IPS DF 4.7 (cell line): ENCODE results near the gene NOC3L.
"Not testable (repeated sequence)": the region's sequence is repeated elsewhere in the genome, so short reads cannot be mapped to it uniquely, and the experiment has no call there.

ENCODE experiments used
- DNase-seq: peaks from one replicate; pipeline ENCODE4 v3.0.0-alpha.2; 2013; ENCODE audit warnings: low spot score; ENCODE audit errors: extremely low read depth

The NOC3L gene

GRCh38 chr10:94364482-94364881 lies 1.7 kb upstream of the NOC3L start:
- no peak for DNase-seq

GRCh38 chr10:94363251-94363565 lies 469 bp upstream of the NOC3L start:
- no peak for DNase-seq

GRCh38 chr10:94361171-94361794 lies 1.5 kb downstream of the NOC3L start:
- DNase-seq, result no peak

GRCh38 chr10:94358480-94358879 lies 4.3 kb downstream of the NOC3L start:
- no peak for DNase-seq

GRCh38 chr10:94357193-94357592 lies 5.5 kb downstream of the NOC3L start:
- no peak for DNase-seq

GRCh38 chr10:94355841-94356240 lies 6.9 kb downstream of the NOC3L start:
- no peak for DNase-seq

- DNase-seq, result no peak
These were observed 9.4 kb downstream of the NOC3L start for GRCh38 chr10:94353336-94353735.

GRCh38 chr10:94351089-94351488 lies 11.7 kb downstream of the NOC3L start:
- DNase-seq, result no peak

- DNase-seq, result not testable (repeated sequence)
These were observed 12.2 kb downstream of the NOC3L start for GRCh38 chr10:94350500-94350899.

GRCh38 chr10:94349327-94349726 lies 13.4 kb downstream of the NOC3L start:
- DNase-seq, result no peak

GRCh38 chr10:94344522-94345122 lies 18.1 kb downstream of the NOC3L start:
- DNase-seq, result no peak

- DNase-seq, result no peak
These were observed 19.6 kb downstream of the NOC3L start for GRCh38 chr10:94343151-94343550.

- DNase-seq, result no peak
These were observed 27.9 kb downstream of the NOC3L start for GRCh38 chr10:94334857-94335256.

GRCh38 chr10:94333051-94333450 lies 29.7 kb downstream of the NOC3L start:
- DNase-seq, result no peak

- DNase-seq, result no peak
These were observed 34.1 kb downstream of the NOC3L start for GRCh38 chr10:94328613-94329012.

- DNase-seq, result no peak
These were observed 35.1 kb downstream of the NOC3L start for GRCh38 chr10:94327649-94328048.

GRCh38 chr10:94324609-94325233 lies 38.0 kb downstream of the NOC3L start:
- DNase-seq, result no peak

- peak; percentile 28 for DNase-seq
These were observed 42.3 kb downstream of the NOC3L start for GRCh38 chr10:94320285-94320914.

GRCh38 chr10:94316560-94316959 lies 46.2 kb downstream of the NOC3L start:
- no peak for DNase-seq

- DNase-seq, result no peak
These were observed 46.7 kb downstream of the NOC3L start for GRCh38 chr10:94315975-94316464.

- no peak for DNase-seq
These were observed 47.7 kb downstream of the NOC3L start for GRCh38 chr10:94315024-94315451.

GRCh38 chr10:94310369-94310768 lies 52.4 kb downstream of the NOC3L start:
- DNase-seq, result no peak
